HFFc6 (cell line): ENCODE measurements around the gene CCDC97. TPM values are rescaled to one million over a fixed set of nuclear protein-coding genes. Genes with fewer than 3 reads are reported as not detected.

Experiments
- DNase-seq: peaks from one replicate; pipeline ENCODE4 v3.0.0-alpha.2; 2018
- H3K27ac Mint-ChIP-seq: 2 replicates; pipeline ENCODE4 v1.8.0; 2020; ENCODE audit warnings: mild to moderate bottlenecking, mixed read lengths
- H3K27me3 Mint-ChIP-seq: 2 replicates; pipeline ENCODE4 v1.8.0; 2021; ENCODE audit warnings: mild to moderate bottlenecking, moderate library complexity, mixed read lengths; ENCODE audit not compliant: insufficient read depth
- H3K36me3 Mint-ChIP-seq: 2 replicates; pipeline ENCODE4 v1.8.0; 2021; ENCODE audit warnings: low read depth, mixed read lengths
- H3K4me1 Mint-ChIP-seq: 2 replicates; pipeline ENCODE4 v1.8.0; 2020; ENCODE audit warnings: low read depth, mixed read lengths
- H3K4me3 Mint-ChIP-seq: 2 replicates; pipeline ENCODE4 v1.8.0; 2020; ENCODE audit warnings: mild to moderate bottlenecking, moderate library complexity, mixed read lengths
- H3K9me3 Mint-ChIP-seq: 2 replicates; pipeline ENCODE4 v1.8.0; 2020; ENCODE audit warnings: mild to moderate bottlenecking, mixed read lengths
- CTCF ChIP-seq: fragments of 200-600 bp; sonication (generic); IDR thresholded peaks from 2 replicates; pipeline ENCODE4 v1.5.0; 2021; ENCODE audit warnings: antibody characterized with exemption, mild to moderate bottlenecking
- total RNA-seq, 6 experiments: library from RNA; stranded (reverse); fragmentation: NEBNext Ultra II Directional; extraction: Animal tissue kit (Norgen Biotek cat#: 25700); gene quantifications; 2 replicates in 1 of 6; 3 replicates in 5 of 6; pipeline ENCODE4 v1.2.3, GENCODE V29; 2021

CCDC97 gene
- total RNA-seq, 6 experiments from 2014 or later: 15.4 to 19.1 (median 16.8) TPM

GRCh38 chr19:41350735-41351338, 40.9 kb downstream of the CCDC97 start:
- Mint-ChIP-seq H3K4me3 (peak overlapping the region; percentile 99), H3K27ac (peak overlapping the region; percentile 77), H3K36me3 (peaks cover 5% of the 10 kb centered on the region), H3K4me1 (peaks cover 30% of the 10 kb centered on the region), H3K27me3 (no peaks in the 10 kb centered on the region), H3K9me3 (no peaks in the 10 kb centered on the region)
- no peak for DNase-seq
- no peak for TF ChIP-seq CTCF

GRCh38 chr19:41351339-41352245, 41.6 kb downstream of the CCDC97 start:
- Mint-ChIP-seq H3K27ac (peak overlapping the region; percentile 77), H3K36me3 (peaks cover 5% of the 10 kb centered on the region), H3K4me1 (peaks cover 30% of the 10 kb centered on the region), H3K27me3 (no peaks in the 10 kb centered on the region), H3K4me3 (peak overlapping the region; percentile 99), H3K9me3 (no peaks in the 10 kb centered on the region)
- TF ChIP-seq CTCF: no peak
- DNase-seq: no peak

- H3K27me3 Mint-ChIP-seq: no peaks in the 10 kb centered on the region
- peak overlapping the region; percentile 99 for H3K4me3 Mint-ChIP-seq
- peak overlapping the region; percentile 74 for H3K27ac Mint-ChIP-seq
- DNase-seq: no peak
- TF ChIP-seq CTCF: no peak
- no peaks in the 10 kb centered on the region for H3K9me3 Mint-ChIP-seq
- peaks cover 5% of the 10 kb centered on the region for H3K36me3 Mint-ChIP-seq
- H3K4me1 Mint-ChIP-seq: peaks cover 30% of the 10 kb centered on the region
Observed at GRCh38 chr19:41352279-41352608, 42.3 kb downstream of the CCDC97 start.

- Mint-ChIP-seq H3K4me1 (peaks cover 30% of the 10 kb centered on the region), H3K9me3 (no peaks in the 10 kb centered on the region), H3K27me3 (no peaks in the 10 kb centered on the region), H3K27ac (peak overlapping the region; percentile 79), H3K4me3 (peak overlapping the region; percentile 99), H3K36me3 (peaks cover 5% of the 10 kb centered on the region)
- TF ChIP-seq CTCF: peak; percentile 79
- DNase-seq: peak; percentile 33
Observed at GRCh38 chr19:41352609-41353465, 42.9 kb downstream of the CCDC97 start.

- peak; percentile 80 for DNase-seq
- TF ChIP-seq CTCF: peak; percentile 95
- Mint-ChIP-seq H3K36me3 (no peaks in the 10 kb centered on the region; the same call in 1 of the 2 replicates), H3K27me3 (no peaks in the 10 kb centered on the region), H3K27ac (peak within 1 kb of the TSS; percentile 79), H3K4me3 (peak within 1 kb of the TSS; percentile 99), H3K4me1 (peaks cover 30% of the 10 kb centered on the region), H3K9me3 (no peaks in the 10 kb centered on the region)
Observed at GRCh38 chr19:41353466-41354342, 43.7 kb downstream of the CCDC97 start, which contains the start of gene TGFB1. Gene TGFB1 (minus strand): TSS chr19:41353922. CDS start chr19:41353044, 878 bp downstream.
